ENCODE data around the gene CA12. TPM values are rescaled to one million over a fixed set of nuclear protein-coding genes. Genes with fewer than 3 reads are reported as not detected.

Gene CA12
- total RNA-seq, 1 experiment from 2014 or later: 2.8 TPM

DNA sequence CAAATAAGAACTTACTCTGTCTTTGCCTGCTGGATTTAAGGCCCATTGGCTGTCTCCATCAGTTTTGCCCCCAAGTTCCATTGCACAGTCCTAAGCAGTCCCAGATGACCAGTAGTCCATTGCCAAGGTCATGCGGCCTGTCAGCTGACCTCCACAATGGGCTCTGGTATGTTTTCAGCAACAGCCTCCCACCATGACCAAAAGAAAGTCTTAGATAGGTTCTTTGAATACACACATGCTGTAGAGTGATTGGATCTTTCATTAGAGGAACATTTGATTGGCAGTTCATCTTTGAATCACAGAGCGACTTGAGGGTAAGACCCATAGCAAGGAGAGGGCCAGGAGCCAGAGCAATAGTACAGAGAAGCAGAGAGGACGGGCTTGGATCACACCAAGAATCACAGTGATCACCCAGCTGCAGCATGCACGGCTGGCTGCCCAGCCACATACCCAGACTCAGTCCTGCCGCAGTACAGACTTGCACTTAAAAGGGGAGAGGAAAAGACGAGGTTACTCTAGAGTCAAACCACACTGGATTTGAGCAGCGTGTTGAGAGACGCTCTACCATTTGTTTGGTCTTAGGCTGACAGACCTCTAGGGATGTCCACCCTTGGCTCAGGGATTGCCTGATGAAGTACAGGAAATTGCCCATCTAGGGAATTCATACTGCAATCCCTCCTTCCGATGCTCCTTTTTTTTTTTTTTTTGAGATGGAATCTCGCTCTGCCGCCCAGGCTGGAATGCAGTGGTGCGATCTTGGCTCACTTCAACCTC lies 53.8 kb downstream of the CA12 start (continued):
- no peak for TF ChIP-seq HMGA2 (CRISPR knock-in tag; IDR thresholded peaks at IDR 0.05)

GRCh38 chr15:63324770-63325169 lies 56.9 kb downstream of the CA12 start:
- no peaks in the 10 kb centered on the region for H3K36me3 Mint-ChIP-seq
- ChIA-PET CTCF (no interaction called here), POLR2A (no interaction called here)
- H3K9me3 Mint-ChIP-seq: no peaks in the 10 kb centered on the region
- H3K4me1 Mint-ChIP-seq: peaks cover 21% of the 10 kb centered on the region
- DNase-seq (ENCODE audit: low spot score) (no peak), ATAC-seq (no peak)
- TF ChIP-seq AR (CRISPR knock-in tag; IDR thresholded peaks at IDR 0.05): no peak
- TF ChIP-seq TEAD1 (CRISPR knock-in tag; IDR thresholded peaks at IDR 0.05): no peak
- TF ChIP-seq FOXK1 (CRISPR knock-in tag; IDR thresholded peaks at IDR 0.05): no peak
- TF ChIP-seq JUN (CRISPR knock-in tag; IDR thresholded peaks at IDR 0.05): no peak
- H3K4me3 Mint-ChIP-seq: no peak overlapping the region
- no peak overlapping the region for H3K27ac Mint-ChIP-seq
- no peaks in the 10 kb centered on the region for H3K27me3 Mint-ChIP-seq (ENCODE audit: low read depth)

- CTCF ChIA-PET: no interaction called here
Observed at GRCh38 chr15:63323798-63324563, 57.7 kb downstream of the CA12 start.

More at GRCh38 chr15:63323798-63324563, 57.7 kb downstream of the CA12 start:
- ATAC-seq: no peak
- H3K4me3 Mint-ChIP-seq: no peak overlapping the region
- no peaks in the 10 kb centered on the region for H3K36me3 Mint-ChIP-seq
- peaks cover 21% of the 10 kb centered on the region for H3K4me1 Mint-ChIP-seq
- no peaks in the 10 kb centered on the region for H3K27me3 Mint-ChIP-seq (ENCODE audit: low read depth)
- POLR2A ChIA-PET: interaction anchor here (0.6 kb wide), 1 partner anchor 161 kb away, joined by 3 read pairs; no protein-coding TSS in a partner anchor
- H3K27ac Mint-ChIP-seq: peak overlapping the region; percentile 26; the same call in 1 of the 2 replicates
- no peak for DNase-seq (ENCODE audit: low spot score)
- TF ChIP-seq, protein P1, sequence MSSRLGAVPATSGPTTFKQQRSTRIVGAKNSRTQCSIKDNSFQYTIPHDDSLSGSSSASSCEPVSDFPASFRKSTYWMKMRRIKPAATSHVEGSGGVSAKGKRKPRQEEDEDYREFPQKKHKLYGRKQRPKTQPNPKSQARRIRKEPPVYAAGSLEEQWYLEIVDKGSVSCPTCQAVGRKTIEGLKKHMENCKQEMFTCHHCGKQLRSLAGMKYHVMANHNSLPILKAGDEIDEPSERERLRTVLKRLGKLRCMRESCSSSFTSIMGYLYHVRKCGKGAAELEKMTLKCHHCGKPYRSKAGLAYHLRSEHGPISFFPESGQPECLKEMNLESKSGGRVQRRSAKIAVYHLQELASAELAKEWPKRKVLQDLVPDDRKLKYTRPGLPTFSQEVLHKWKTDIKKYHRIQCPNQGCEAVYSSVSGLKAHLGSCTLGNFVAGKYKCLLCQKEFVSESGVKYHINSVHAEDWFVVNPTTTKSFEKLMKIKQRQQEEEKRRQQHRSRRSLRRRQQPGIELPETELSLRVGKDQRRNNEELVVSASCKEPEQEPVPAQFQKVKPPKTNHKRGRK (CRISPR knock-in tag; IDR thresholded peaks at IDR 0.05; ENCODE audit: borderline replicate concordance): no peak
- TF ChIP-seq ZMAT4 (CRISPR knock-in tag; IDR thresholded peaks at IDR 0.05): no peak
- TF ChIP-seq ZNF425 (CRISPR knock-in tag; conservative IDR thresholded peaks at IDR 0.05): no peak
- no peak for TF ChIP-seq NR1H2 (CRISPR knock-in tag; IDR thresholded peaks at IDR 0.05)
- no peaks in the 10 kb centered on the region for H3K9me3 Mint-ChIP-seq
